Stomach (tissue), 9 donors: ENCODE data around the gene LGI2. TPM values are rescaled to one million over a fixed set of nuclear protein-coding genes. Genes with fewer than 3 reads are reported as not detected.

Experiments used
- DNase-seq, 2 donors: peaks; one replicate each; pipeline versions ENCODE4 v3.0.0 to v3.0.0-alpha.2; 2013 to 2019
- H3K27ac ChIP-seq, 5 donors: fragments of 200-600 bp in 4 of 5; sonication (generic) in 4 of 5; one replicate each; pipeline ENCODE4 v1.5.1; 2013 to 2019; ENCODE audit warnings: mild to moderate bottlenecking in 1 of 5, moderate library complexity in 1 of 5
- H3K27me3 ChIP-seq, 3 donors: fragments of 200-600 bp; sonication (generic); one replicate each; pipeline ENCODE4 v1.5.1; 2017 to 2019; ENCODE audit warnings: mixed run types in 1 of 3
- H3K36me3 ChIP-seq, 4 donors: fragments of 200-600 bp; sonication (generic); 1 replicate in 3 of 4; 2 replicates in 1 of 4; pipeline ENCODE4 v1.5.1; 2016 to 2019
- H3K4me1 ChIP-seq, 4 donors: fragments of 200-600 bp; sonication (generic); one replicate each; pipeline ENCODE4 v1.5.1; 2016 to 2019
- H3K4me3 ChIP-seq, 4 donors: fragments of 200-600 bp; sonication (generic) in 3 of 4; one replicate each; pipeline ENCODE4 v1.5.1; 2016 to 2019; ENCODE audit warnings: mild to moderate bottlenecking in 1 of 4
- H3K9me3 ChIP-seq, 4 donors: fragments of 200-600 bp; sonication (generic); one replicate each; pipeline ENCODE4 v1.5.1; 2016 to 2019
- EP300 ChIP-seq: sonication (generic); formaldehyde crosslinking; IDR thresholded peaks from one replicate; pipeline ENCODE4 v1.6.1; 2017; ENCODE audit warnings: antibody characterized with exemption
- POLR2A ChIP-seq, 4 donors: fragments of 450-650 bp; IDR thresholded peaks; one replicate each; pipeline ENCODE4 v1.6.1; 2016; ENCODE audit warnings: antibody characterized with exemption in 4 of 4, control low read depth in 2 of 4, mild to moderate bottlenecking in 1 of 4, moderate library complexity in 1 of 4
- POLR2AphosphoS5 ChIP-seq, 3 donors: sonication (generic); formaldehyde crosslinking; IDR thresholded peaks; one replicate each; pipeline ENCODE4 v1.6.1; 2016; ENCODE audit warnings: antibody characterized with exemption in 3 of 3
- WGBS, 5 donors: extraction: QIAGEN DNeasy Blood & Tissue Kit in 3 of 5; methylation state at CpG; one replicate each; pipeline versions ENCODE4 v1.1.5 to v1.1.7; 2013 to 2018; 5-methylcytosine and 5-hydroxymethylcytosine counted together
- intact Hi-C: fragments of 100-400 bp; cut with DNase I; formaldehyde crosslinking; loops from one replicate; pipeline ENCODE4 v1.15.1; 2023; ENCODE audit warnings: low total_unique reads
- polyA plus RNA-seq, 3 donors: library from polyadenylated mRNA; stranded (reverse); fragments of 200-250 nt; gene quantifications; one replicate each; pipeline ENCODE4 v1.2.3, GENCODE V29; 2013
- total RNA-seq, 5 donors: library from RNA; depleted of rRNA; stranded (reverse); fragments of >200 nt; gene quantifications; one replicate each; pipeline versions ENCODE4 v1.1.0 to v1.2.3, GENCODE V29; 2014 to 2016
- TF ChIP-seq, protein P1 (sequence below), 7 experiments: fragments of 450-650 bp in 4 of 7; fragments of 200-600 bp in 3 of 7; sonication (generic) in 3 of 7; IDR thresholded peaks; one replicate each; pipeline ENCODE4 v1.5.1; 2016 to 2019; ENCODE audit warnings: antibody characterized with exemption in 7 of 7, control low read depth in 2 of 7, mild to moderate bottlenecking in 1 of 7
- donor health status: healthy with polysubstance abuse.
- donor health status: Bipolar disorder and iron deficiency.
- donor health status: healthy.

The LGI2 gene
- total and polyA plus RNA-seq, 8 donors: 0.10 to 9.1 (median 0.31) TPM; not detected in 3

GRCh38 chr4:25075129-25075528, 44.4 kb upstream of the LGI2 start:
- TF ChIP-seq, protein P1, sequence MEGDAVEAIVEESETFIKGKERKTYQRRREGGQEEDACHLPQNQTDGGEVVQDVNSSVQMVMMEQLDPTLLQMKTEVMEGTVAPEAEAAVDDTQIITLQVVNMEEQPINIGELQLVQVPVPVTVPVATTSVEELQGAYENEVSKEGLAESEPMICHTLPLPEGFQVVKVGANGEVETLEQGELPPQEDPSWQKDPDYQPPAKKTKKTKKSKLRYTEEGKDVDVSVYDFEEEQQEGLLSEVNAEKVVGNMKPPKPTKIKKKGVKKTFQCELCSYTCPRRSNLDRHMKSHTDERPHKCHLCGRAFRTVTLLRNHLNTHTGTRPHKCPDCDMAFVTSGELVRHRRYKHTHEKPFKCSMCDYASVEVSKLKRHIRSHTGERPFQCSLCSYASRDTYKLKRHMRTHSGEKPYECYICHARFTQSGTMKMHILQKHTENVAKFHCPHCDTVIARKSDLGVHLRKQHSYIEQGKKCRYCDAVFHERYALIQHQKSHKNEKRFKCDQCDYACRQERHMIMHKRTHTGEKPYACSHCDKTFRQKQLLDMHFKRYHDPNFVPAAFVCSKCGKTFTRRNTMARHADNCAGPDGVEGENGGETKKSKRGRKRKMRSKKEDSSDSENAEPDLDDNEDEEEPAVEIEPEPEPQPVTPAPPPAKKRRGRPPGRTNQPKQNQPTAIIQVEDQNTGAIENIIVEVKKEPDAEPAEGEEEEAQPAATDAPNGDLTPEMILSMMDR (IDR thresholded peaks at IDR 0.05): no peak
- TF ChIP-seq POLR2A (IDR thresholded peaks at IDR 0.05) (no peak), POLR2AphosphoS5 (IDR thresholded peaks at IDR 0.05) (no peak)
- no peaks in the 10 kb centered on the region for H3K9me3 ChIP-seq
- H3K27me3 ChIP-seq: no peaks in the 10 kb centered on the region
- H3K4me3 ChIP-seq: no peak overlapping the region
- WGBS, 5 donors: 87 to 100% (median 96%) methylated on average over 2 to 11 of the region's 11 CpGs
- H3K36me3 ChIP-seq: no peaks in the 10 kb centered on the region
- no peaks in the 10 kb centered on the region for H3K4me1 ChIP-seq
- no peak overlapping the region for H3K27ac ChIP-seq
- intact Hi-C loops: no loop called here
- no peak for DNase-seq

- no peaks in the 10 kb centered on the region for H3K27me3 ChIP-seq
- peaks cover 0 to 10% (median 3%) of the 10 kb centered on the region in 4 donors for H3K4me1 ChIP-seq
- DNase-seq: no peak
- intact Hi-C loops: no loop called here
- no peak overlapping the region for H3K27ac ChIP-seq
- WGBS, 5 donors: 82 to 93% (median 84%) methylated on average over 3 of the region's 3 CpGs
- no peaks in the 10 kb centered on the region for H3K9me3 ChIP-seq
- TF ChIP-seq POLR2A (IDR thresholded peaks at IDR 0.05): no peak
- TF ChIP-seq, protein P1 (IDR thresholded peaks at IDR 0.05): no peak
- no peak for TF ChIP-seq EP300
- no peak overlapping the region for H3K4me3 ChIP-seq
- H3K36me3 ChIP-seq: no peaks in the 10 kb centered on the region
These were observed 39.8 kb upstream of the LGI2 start for GRCh38 chr4:25070545-25070944.

DNA sequence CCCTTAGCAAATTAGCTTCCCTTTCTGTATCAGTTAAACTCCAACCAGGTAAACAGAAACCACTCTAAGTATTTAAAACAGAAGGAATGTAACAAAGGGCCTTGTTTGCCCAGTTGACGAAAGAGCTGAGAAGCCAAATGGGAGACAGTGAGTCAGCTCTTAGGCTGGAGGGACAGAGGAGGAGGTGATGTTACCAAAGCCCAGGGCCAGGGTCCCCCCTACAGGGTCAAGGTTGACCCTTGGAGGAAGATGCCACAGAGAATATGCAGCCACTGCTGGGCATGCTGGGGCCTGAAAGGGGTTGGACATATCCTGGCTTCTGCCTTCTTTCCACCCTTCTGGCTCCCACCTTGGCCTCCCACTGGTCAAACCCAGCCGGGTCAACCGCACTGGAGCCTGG, 38.3 kb upstream of the LGI2 start:
- Histone ChIP-seq H3K27ac (peak overlapping the region; percentile 34 to 71 (median 62)), H3K4me3 (no peak overlapping the region), H3K9me3 (no peaks in the 10 kb centered on the region), H3K4me1 (peaks cover 0 to 10% (median 3%) of the 10 kb centered on the region in 4 donors), H3K36me3 (no peaks in the 10 kb centered on the region), H3K27me3 (no peaks in the 10 kb centered on the region)
- peak; percentile 42 to 74 for DNase-seq
- TF ChIP-seq, protein P1 (IDR thresholded peaks at IDR 0.05): no peak
- no peak for TF ChIP-seq POLR2A (IDR thresholded peaks at IDR 0.05)
- peak in 1 of 3 donors; percentile 8 for TF ChIP-seq POLR2AphosphoS5 (IDR thresholded peaks at IDR 0.05)
- no peak for TF ChIP-seq EP300
- WGBS, 5 donors: 26 to 74% (median 64%) methylated on average over 3 of the region's 3 CpGs
- intact Hi-C loops: no loop called here

GRCh38 chr4:25068386-25068785, 37.6 kb upstream of the LGI2 start:
- 76 to 87% (median 79%) methylated on average over 3 of the region's 3 CpGs for WGBS, 5 donors

More at GRCh38 chr4:25068386-25068785, 37.6 kb upstream of the LGI2 start:
- intact Hi-C loops: no loop called here
- no peak for TF ChIP-seq POLR2AphosphoS5 (IDR thresholded peaks at IDR 0.05)
- TF ChIP-seq, protein P1 (IDR thresholded peaks at IDR 0.05): no peak
- TF ChIP-seq EP300: no peak
- no peak for TF ChIP-seq POLR2A (IDR thresholded peaks at IDR 0.05)
- Histone ChIP-seq H3K4me3 (no peak overlapping the region), H3K4me1 (peaks cover 0 to 10% (median 3%) of the 10 kb centered on the region in 4 donors), H3K27ac (peak overlapping the region in 1 of 5 donors; percentile 48), H3K36me3 (no peaks in the 10 kb centered on the region), H3K27me3 (no peaks in the 10 kb centered on the region), H3K9me3 (no peaks in the 10 kb centered on the region)
- DNase-seq: no peak
